OCI-LY1 (cell line): ENCODE measurements around the gene DLL4.

ENCODE experiments used
- EZH2 ChIP-seq: fragments of 200-600 bp; sonication (generic), shearing (Covaris generic); IDR thresholded peaks from 2 replicates; pipeline ENCODE4 v1.8.0; 2017; ENCODE audit warnings: borderline replicate concordance, mixed run types, mild to moderate bottlenecking, antibody characterized with exemption, low read length, moderate library complexity, mixed read lengths
- TF ChIP-seq, protein P1 (sequence below): fragments of 200-600 bp; sonication (generic), shearing (Covaris generic); IDR thresholded peaks from 2 replicates; pipeline ENCODE4 v1.5.1; 2017; ENCODE audit warnings: mild to moderate bottlenecking, antibody characterized with exemption, low read length, moderate library complexity, mixed read lengths

DNA sequence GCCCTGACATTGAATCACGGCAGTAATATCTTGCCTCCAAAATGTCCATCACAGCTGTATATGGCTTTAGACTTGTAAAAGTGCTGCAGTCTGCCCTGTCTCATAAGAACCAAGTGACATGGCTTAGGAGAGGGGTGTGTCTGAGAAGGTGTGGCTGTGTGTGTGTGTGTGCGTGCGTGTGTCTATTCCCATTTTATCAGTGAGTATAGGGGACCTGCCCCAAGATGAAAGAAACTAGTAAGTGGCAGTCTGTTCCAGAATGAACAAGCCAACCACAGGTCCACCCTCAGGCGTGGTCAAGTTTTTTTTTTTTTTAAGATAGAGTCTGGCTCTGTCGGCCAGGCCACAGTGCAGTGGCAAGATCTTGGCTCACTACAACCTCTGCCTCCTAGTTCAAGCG is 49.5 kb upstream of the DLL4 start:
- no peak for TF ChIP-seq EZH2
- TF ChIP-seq, protein P1, sequence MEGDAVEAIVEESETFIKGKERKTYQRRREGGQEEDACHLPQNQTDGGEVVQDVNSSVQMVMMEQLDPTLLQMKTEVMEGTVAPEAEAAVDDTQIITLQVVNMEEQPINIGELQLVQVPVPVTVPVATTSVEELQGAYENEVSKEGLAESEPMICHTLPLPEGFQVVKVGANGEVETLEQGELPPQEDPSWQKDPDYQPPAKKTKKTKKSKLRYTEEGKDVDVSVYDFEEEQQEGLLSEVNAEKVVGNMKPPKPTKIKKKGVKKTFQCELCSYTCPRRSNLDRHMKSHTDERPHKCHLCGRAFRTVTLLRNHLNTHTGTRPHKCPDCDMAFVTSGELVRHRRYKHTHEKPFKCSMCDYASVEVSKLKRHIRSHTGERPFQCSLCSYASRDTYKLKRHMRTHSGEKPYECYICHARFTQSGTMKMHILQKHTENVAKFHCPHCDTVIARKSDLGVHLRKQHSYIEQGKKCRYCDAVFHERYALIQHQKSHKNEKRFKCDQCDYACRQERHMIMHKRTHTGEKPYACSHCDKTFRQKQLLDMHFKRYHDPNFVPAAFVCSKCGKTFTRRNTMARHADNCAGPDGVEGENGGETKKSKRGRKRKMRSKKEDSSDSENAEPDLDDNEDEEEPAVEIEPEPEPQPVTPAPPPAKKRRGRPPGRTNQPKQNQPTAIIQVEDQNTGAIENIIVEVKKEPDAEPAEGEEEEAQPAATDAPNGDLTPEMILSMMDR: no peak
